GM23338 (cell line): Measurements from ENCODE around the gene PLET1. TPM values are rescaled to one million over a fixed set of nuclear protein-coding genes. Genes with fewer than 3 reads are reported as not detected.

Source experiments
- ATAC-seq: fragments of 200-7000 bp; cut with Tn5 transposase; 3 replicates; pipeline ENCODE4 v1.9.1; 2020
- DNase-seq: peaks from one replicate; pipeline ENCODE4 v3.0.0-alpha.2; 2015; ENCODE audit warnings: low spot score
- H2AFZ ChIP-seq: fragments of 200-600 bp; sonication (generic); 2 replicates; pipeline ENCODE4 v1.8.0; 2016; ENCODE audit warnings: antibody characterized with exemption, mild to moderate bottlenecking, moderate library complexity
- H3F3A ChIP-seq: fragments of 200-600 bp; sonication (generic); replicated peaks from 2 replicates; pipeline ENCODE4 v1.8.0; 2017; ENCODE audit warnings: antibody characterized with exemption, mixed run types, low read depth
- H3K27ac ChIP-seq: fragments of 200-600 bp; sonication (generic); 2 replicates; pipeline ENCODE4 v1.6.1; 2016; ENCODE audit warnings: low read depth
- H3K27me3 ChIP-seq: fragments of 200-600 bp; sonication (generic); 2 replicates; pipeline ENCODE4 v1.8.0; 2016; ENCODE audit warnings: mild to moderate bottlenecking, mixed run types, moderate library complexity; ENCODE audit not compliant: insufficient read depth
- H3K36me3 ChIP-seq: fragments of 200-600 bp; sonication (generic); 2 replicates; pipeline ENCODE4 v1.8.0; 2016; ENCODE audit warnings: mild to moderate bottlenecking; ENCODE audit not compliant: insufficient read depth
- H3K4me1 ChIP-seq: fragments of 200-600 bp; sonication (generic); 2 replicates; pipeline ENCODE4 v1.8.0; 2016; ENCODE audit warnings: mild to moderate bottlenecking, moderate library complexity; ENCODE audit not compliant: insufficient read depth
- H3K4me2 ChIP-seq: fragments of 200-600 bp; sonication (generic); 2 replicates; pipeline ENCODE4 v1.7.1; 2017; ENCODE audit warnings: mixed run types
- H3K4me3 ChIP-seq: fragments of 200-600 bp; sonication (generic); 2 replicates; pipeline ENCODE4 v1.6.1; 2016; ENCODE audit warnings: mixed run types
- H3K79me2 ChIP-seq: fragments of 200-600 bp; sonication (generic); replicated peaks from 2 replicates; pipeline ENCODE4 v1.8.0; 2017; ENCODE audit warnings: mild to moderate bottlenecking; ENCODE audit not compliant: insufficient read depth
- H3K9me2 ChIP-seq: fragments of 200-600 bp; sonication (generic); 2 replicates; pipeline ENCODE4 v1.8.0; 2017; ENCODE audit not compliant: insufficient read depth
- H4K20me1 ChIP-seq: fragments of 200-600 bp; sonication (generic); replicated peaks from 2 replicates; pipeline ENCODE4 v1.8.0; 2017; ENCODE audit warnings: mild to moderate bottlenecking; ENCODE audit not compliant: insufficient read depth
- H3K27ac Mint-ChIP-seq: 2 replicates; pipeline ENCODE4 v1.8.0; 2020; ENCODE audit warnings: inconsistent platforms, mild to moderate bottlenecking, moderate library complexity, mixed read lengths
- H3K27me3 Mint-ChIP-seq: 3 replicates; pipeline ENCODE4 v1.8.0; 2022; ENCODE audit warnings: low read depth, mild to moderate bottlenecking, moderate library complexity, mixed read lengths, inconsistent platforms; ENCODE audit not compliant: insufficient read depth, poor library complexity
- H3K36me3 Mint-ChIP-seq: 3 replicates; pipeline ENCODE4 v1.8.0; 2021; ENCODE audit warnings: low read depth, mild to moderate bottlenecking, inconsistent platforms, moderate library complexity, mixed read lengths
- H3K4me1 Mint-ChIP-seq: 3 replicates; pipeline ENCODE4 v1.8.0; 2020; ENCODE audit warnings: mild to moderate bottlenecking, inconsistent platforms, mixed read lengths
- H3K4me3 Mint-ChIP-seq: 3 replicates; pipeline ENCODE4 v1.8.0; 2021; ENCODE audit warnings: moderate library complexity, mild to moderate bottlenecking, inconsistent platforms, mixed read lengths
- H3K9me3 Mint-ChIP-seq: 3 replicates; pipeline ENCODE4 v1.8.0; 2020; ENCODE audit warnings: moderate library complexity, mild to moderate bottlenecking, inconsistent platforms, mixed read lengths
- CREB1 ChIP-seq: fragments of 250-450 bp; sonication (Bioruptor Pico); IDR thresholded peaks from 2 replicates; pipeline ENCODE4 v1.5.0; 2020; ENCODE audit warnings: low read depth, mild to moderate bottlenecking, moderate library complexity
- CTCF ChIP-seq, 2 experiments: fragments of 200-600 bp in 1 of 2; sonication (generic) in 1 of 2; conservative IDR thresholded peaks; 2 replicates each; pipeline versions ENCODE4 v1.5.1 to v1.6.1; 2016 to 2017; ENCODE audit warnings: antibody characterized with exemption in 2 of 2, low read depth in 2 of 2, mild to moderate bottlenecking in 2 of 2, moderate library complexity in 1 of 2
- ETS1 ChIP-seq: IDR thresholded peaks from 2 replicates; pipeline ENCODE4 v1.6.1; 2016; ENCODE audit warnings: antibody characterized with exemption
- EZH2 ChIP-seq: fragments of 200-600 bp; sonication (generic); IDR thresholded peaks from one replicate; pipeline ENCODE4 v1.8.0; 2017; ENCODE audit warnings: antibody characterized with exemption, mild to moderate bottlenecking, low read depth; ENCODE audit not compliant: unreplicated experiment
- EZH2phosphoT487 ChIP-seq: fragments of 200-600 bp; sonication (generic); IDR thresholded peaks from one replicate; pipeline ENCODE4 v1.8.1; 2018; ENCODE audit warnings: antibody characterized with exemption; ENCODE audit not compliant: unreplicated experiment
- JUNB ChIP-seq: IDR thresholded peaks from one replicate; pipeline ENCODE4 v1.6.1; 2016; ENCODE audit warnings: antibody characterized with exemption; ENCODE audit not compliant: unreplicated experiment
- NANOG ChIP-seq: IDR thresholded peaks from 2 replicates; pipeline ENCODE4 v1.6.1; 2016; ENCODE audit warnings: antibody characterized with exemption, borderline replicate concordance
- POLR2AphosphoS5 ChIP-seq: IDR thresholded peaks from 2 replicates; pipeline ENCODE4 v1.6.1; 2016; ENCODE audit warnings: antibody characterized with exemption, low read depth
- REST ChIP-seq: IDR thresholded peaks from one replicate; pipeline ENCODE4 v1.6.1; 2018; ENCODE audit warnings: antibody characterized with exemption; ENCODE audit not compliant: unreplicated experiment
- STAT1 ChIP-seq: IDR thresholded peaks from one replicate; pipeline ENCODE4 v1.6.1; 2016; ENCODE audit warnings: antibody characterized with exemption; ENCODE audit not compliant: unreplicated experiment
- ZNF114 ChIP-seq: fragments of 250-450 bp; sonication (Bioruptor Pico); IDR thresholded peaks from 2 replicates; pipeline ENCODE4 v1.5.0; 2020; ENCODE audit warnings: mild to moderate bottlenecking, moderate library complexity
- ZNF331 ChIP-seq: fragments of 250-450 bp; sonication (Bioruptor Pico); IDR thresholded peaks from 2 replicates; pipeline ENCODE4 v1.5.0; 2020; ENCODE audit warnings: low read depth, mild to moderate bottlenecking, moderate library complexity
- polyA plus RNA-seq: library from polyadenylated mRNA; unstranded; fragments of >200 nt; fragmentation: Nextera tagmentation; extraction: Ambion mirVana; gene quantifications from 2 replicates; pipeline ENCODE4 v1.2.1, GENCODE V29; 2016
- total RNA-seq: library from RNA; depleted of rRNA; stranded (reverse); fragments of >200 nt; shearing (Covaris generic); gene quantifications from 2 replicates; pipeline ENCODE4 v1.2.3, GENCODE V29; 2014

PLET1 gene
- total and polyA plus RNA-seq, 2 experiments from 2014 or later, result not detected

- no peak for ATAC-seq
- DNase-seq, result no peak
- Histone ChIP-seq H3K27ac (no peak overlapping the region), H3K4me2 (no peak overlapping the region), H3K4me3 (no peak overlapping the region), H3K4me1 (0 out of 2 replicates have a peak, but pooled peaks cover 5% of the 10 kb centered on the region), H4K20me1 (no peaks in the 10 kb centered on the region), H3K79me2 (no peaks in the 10 kb centered on the region), H2AFZ (no peak overlapping the region), H3F3A (no peaks in the 10 kb centered on the region), H3K27me3 (peaks cover 7% of the 10 kb centered on the region), H3K36me3 (no peaks in the 10 kb centered on the region), H3K9me2 (no peaks in the 10 kb centered on the region)
- Mint-ChIP-seq H3K4me3 (no peak overlapping the region), H3K36me3 (no peaks in the 10 kb centered on the region), H3K27ac (no peak overlapping the region), H3K27me3 (peaks cover 2% of the 10 kb centered on the region), H3K4me1 (peaks cover 13% of the 10 kb centered on the region), H3K9me3 (no peaks in the 10 kb centered on the region)
- TF ChIP-seq CREB1, result no peak
- TF ChIP-seq ZNF114 (CRISPR knock-in tag), result no peak
- TF ChIP-seq POLR2AphosphoS5, result no peak
Observed at GRCh38 chr11:112296044-112296443, 35.4 kb upstream of the PLET1 start.

- H3K4me3 ChIP-seq, result no peak overlapping the region
- no peaks in the 10 kb centered on the region for H3K79me2 ChIP-seq
- ATAC-seq (no peak), DNase-seq (no peak)
- peaks cover 9% of the 10 kb centered on the region for H3K4me1 Mint-ChIP-seq
- no peaks in the 10 kb centered on the region for H3K9me3 Mint-ChIP-seq
- H3K4me1 ChIP-seq, result 0 out of 2 replicates have a peak, but pooled peaks cover 5% of the 10 kb centered on the region
- no peak overlapping the region for H3K27ac Mint-ChIP-seq
- no peaks in the 10 kb centered on the region for H3K9me2 ChIP-seq
- peaks cover 15% of the 10 kb centered on the region for H3K27me3 ChIP-seq
- no peak overlapping the region for H3K4me3 Mint-ChIP-seq
- no peak overlapping the region for H3K4me2 ChIP-seq
- H2AFZ ChIP-seq, result no peak overlapping the region
- H3K27ac ChIP-seq, result no peak overlapping the region
- no peaks in the 10 kb centered on the region for H4K20me1 ChIP-seq
- H3F3A ChIP-seq, result no peaks in the 10 kb centered on the region
- no peaks in the 10 kb centered on the region for H3K36me3 ChIP-seq
- H3K27me3 Mint-ChIP-seq, result peaks cover 3% of the 10 kb centered on the region
- no peaks in the 10 kb centered on the region for H3K36me3 Mint-ChIP-seq
- TF ChIP-seq NANOG (no peak), ZNF114 (CRISPR knock-in tag) (no peak), CTCF (conservative IDR thresholded peaks at IDR 0.05; ENCODE audit: low read depth in 2 of 2) (no peak), EZH2 (no peak), ETS1 (no peak), REST (no peak), CREB1 (no peak), POLR2AphosphoS5 (no peak), ZNF331 (CRISPR knock-in tag) (no peak), JUNB (no peak), EZH2phosphoT487 (no peak), STAT1 (no peak)
Observed at GRCh38 chr11:112294688-112295340, 34.2 kb upstream of the PLET1 start.
